ENCODE measurements around the gene IFNGR1. TPM values are rescaled to one million over a fixed set of nuclear protein-coding genes. Genes with fewer than 3 reads are reported as not detected.
A peak's percentile ranks its signal among the peaks of the same experiment; 100 is the strongest.

IFNGR1 gene
- total RNA-seq, 1 donor from 2014 or later: 28.4 TPM

DNA sequence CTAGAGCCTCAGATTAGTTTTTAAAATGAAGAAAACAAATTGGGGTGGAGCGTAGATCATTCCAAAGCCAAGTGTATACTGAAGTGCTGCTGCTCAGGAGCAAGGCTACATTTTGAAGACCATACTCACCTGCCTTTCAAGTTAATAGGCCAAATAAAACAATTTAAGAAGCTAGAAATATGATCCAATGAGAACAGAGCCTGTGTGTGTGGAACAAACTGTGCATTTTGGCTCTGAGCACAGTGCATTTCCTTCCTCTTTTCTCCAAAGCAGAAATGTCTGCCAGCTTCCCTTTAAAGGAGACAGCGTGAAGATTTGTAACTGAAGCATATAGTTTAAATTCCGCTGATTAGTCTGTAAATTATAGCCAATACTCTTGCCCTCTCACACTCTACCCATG, 3.2 kb upstream of the IFNGR1 start:
- peaks cover 14% of the 10 kb centered on the region for H3K4me1 Mint-ChIP-seq (ENCODE audit: unreplicated experiment)
- no peak overlapping the region for H3K4me3 Mint-ChIP-seq
- no peaks in the 10 kb centered on the region for H3K36me3 Mint-ChIP-seq
- H3K27ac Mint-ChIP-seq: no peak overlapping the region
- TF ChIP-seq CTCF (conservative IDR thresholded peaks at IDR 0.05): no peak
- DNase-seq (ENCODE audit: extremely low spot score, unreplicated experiment): no peak
- H3K27me3 Mint-ChIP-seq: no peaks in the 10 kb centered on the region
- H3K9me3 Mint-ChIP-seq: no peaks in the 10 kb centered on the region

DNA sequence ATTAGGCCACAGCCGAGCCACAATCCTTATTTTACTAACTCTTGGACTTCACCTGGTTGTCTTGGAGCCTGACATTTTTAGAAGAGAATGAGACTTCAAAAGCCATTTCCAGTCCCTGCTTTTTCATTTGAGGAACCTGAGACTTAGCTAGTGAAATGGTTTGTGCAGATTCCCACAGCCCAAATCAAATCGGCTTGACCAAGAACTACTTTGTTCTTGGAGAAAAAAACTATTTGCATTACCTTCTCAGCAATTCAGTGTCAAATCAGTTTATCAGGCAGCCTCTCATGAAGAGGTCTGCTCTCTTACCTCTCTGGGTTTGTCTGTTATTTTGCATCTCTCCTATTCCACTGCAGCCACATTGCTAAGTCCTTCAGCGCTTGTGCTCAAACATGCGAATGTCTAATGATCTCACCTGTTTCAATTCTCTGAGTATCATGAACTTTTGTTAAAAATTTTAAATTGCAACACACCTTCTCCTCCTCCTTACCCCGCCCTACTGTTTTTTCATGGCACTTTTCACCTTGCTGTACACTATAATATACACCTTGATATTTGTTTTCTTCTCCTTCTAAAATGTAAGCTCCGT, 573 bp upstream of the IFNGR1 start:
- Mint-ChIP-seq H3K27me3 (no peaks in the 10 kb centered on the region), H3K4me1 (ENCODE audit: unreplicated experiment) (peaks cover 24% of the 10 kb centered on the region), H3K4me3 (peak overlapping the region; percentile 99), H3K36me3 (no peaks in the 10 kb centered on the region), H3K27ac (peak overlapping the region; percentile 98), H3K9me3 (no peaks in the 10 kb centered on the region)
- TF ChIP-seq CTCF (conservative IDR thresholded peaks at IDR 0.05): no peak
- DNase-seq (ENCODE audit: extremely low spot score, unreplicated experiment): no peak

- peak overlapping the region; percentile 98 for H3K27ac Mint-ChIP-seq
- peaks cover 24% of the 10 kb centered on the region for H3K4me1 Mint-ChIP-seq (ENCODE audit: unreplicated experiment)
- H3K36me3 Mint-ChIP-seq: no peaks in the 10 kb centered on the region
- peak overlapping the region; percentile 99 for H3K4me3 Mint-ChIP-seq
- H3K9me3 Mint-ChIP-seq: no peaks in the 10 kb centered on the region
- DNase-seq (ENCODE audit: extremely low spot score, unreplicated experiment): no peak
- H3K27me3 Mint-ChIP-seq: no peaks in the 10 kb centered on the region
- TF ChIP-seq CTCF (conservative IDR thresholded peaks at IDR 0.05): no peak
Observed at GRCh38 chr6:137218473-137218916, 690 bp downstream of the IFNGR1 start.

DNA sequence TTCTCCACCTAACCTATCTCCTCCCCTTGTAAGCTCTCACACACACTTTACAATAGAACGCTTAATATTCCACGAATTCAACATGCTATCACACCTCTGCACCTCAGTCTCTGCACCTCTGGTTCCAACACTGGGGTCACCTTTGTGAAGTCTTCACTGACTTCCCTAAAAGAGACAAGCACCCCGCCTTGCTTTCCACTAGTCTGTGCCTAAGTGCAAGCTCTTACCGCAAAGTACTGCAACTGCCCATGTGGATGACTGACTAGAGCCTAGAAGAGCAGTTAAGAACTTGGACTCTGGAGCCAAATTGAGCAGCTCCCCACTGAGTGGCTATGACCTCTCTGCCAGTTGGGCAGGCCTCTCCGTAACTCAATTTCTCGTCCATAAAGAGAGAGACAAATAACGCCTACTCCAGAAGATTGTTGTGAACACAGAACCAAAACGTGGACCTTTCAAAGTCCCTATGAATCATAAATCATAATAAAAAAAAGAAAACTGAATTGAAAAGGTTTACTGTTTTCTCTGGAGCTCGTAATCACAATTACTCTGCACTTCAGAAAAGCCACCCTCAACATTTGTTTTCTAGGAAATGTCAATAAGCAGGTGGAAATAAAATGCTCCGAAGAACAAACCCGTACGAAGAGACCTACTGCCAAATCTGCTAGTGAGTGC, 1.2 kb downstream of the IFNGR1 start:
- no peak for TF ChIP-seq CTCF (conservative IDR thresholded peaks at IDR 0.05)
- Mint-ChIP-seq H3K4me1 (ENCODE audit: unreplicated experiment) (peaks cover 24% of the 10 kb centered on the region), H3K27me3 (no peaks in the 10 kb centered on the region), H3K4me3 (peak overlapping the region; percentile 99), H3K27ac (peak overlapping the region; percentile 98), H3K9me3 (no peaks in the 10 kb centered on the region), H3K36me3 (no peaks in the 10 kb centered on the region)
- DNase-seq (ENCODE audit: extremely low spot score, unreplicated experiment): no peak

- no peak for TF ChIP-seq CTCF (conservative IDR thresholded peaks at IDR 0.05)
- Mint-ChIP-seq H3K27me3 (no peaks in the 10 kb centered on the region), H3K36me3 (peaks cover 3% of the 10 kb centered on the region), H3K4me3 (peak overlapping the region; percentile 70), H3K27ac (peak overlapping the region; percentile 54), H3K4me1 (ENCODE audit: unreplicated experiment) (peaks cover 24% of the 10 kb centered on the region), H3K9me3 (no peaks in the 10 kb centered on the region)
- no peak for DNase-seq (ENCODE audit: extremely low spot score, unreplicated experiment)
Observed at GRCh38 chr6:137216875-137217553, 2.2 kb downstream of the IFNGR1 start.

All from type B pancreatic cell (in vitro differentiated cells).